Cerebellar nuclear complex (tissue), 1 donor: ENCODE results near the gene TLR8.
"Not testable (repeated sequence)": the region's sequence is repeated elsewhere in the genome, so short reads cannot be mapped to it uniquely, and the experiment has no call there.

Experiments used
- DNase-seq, 2 experiments: peaks; one replicate each; lab custom pipeline; 2025; lab: John Stamatoyannopoulos, UW

The TLR8 gene

DNA sequence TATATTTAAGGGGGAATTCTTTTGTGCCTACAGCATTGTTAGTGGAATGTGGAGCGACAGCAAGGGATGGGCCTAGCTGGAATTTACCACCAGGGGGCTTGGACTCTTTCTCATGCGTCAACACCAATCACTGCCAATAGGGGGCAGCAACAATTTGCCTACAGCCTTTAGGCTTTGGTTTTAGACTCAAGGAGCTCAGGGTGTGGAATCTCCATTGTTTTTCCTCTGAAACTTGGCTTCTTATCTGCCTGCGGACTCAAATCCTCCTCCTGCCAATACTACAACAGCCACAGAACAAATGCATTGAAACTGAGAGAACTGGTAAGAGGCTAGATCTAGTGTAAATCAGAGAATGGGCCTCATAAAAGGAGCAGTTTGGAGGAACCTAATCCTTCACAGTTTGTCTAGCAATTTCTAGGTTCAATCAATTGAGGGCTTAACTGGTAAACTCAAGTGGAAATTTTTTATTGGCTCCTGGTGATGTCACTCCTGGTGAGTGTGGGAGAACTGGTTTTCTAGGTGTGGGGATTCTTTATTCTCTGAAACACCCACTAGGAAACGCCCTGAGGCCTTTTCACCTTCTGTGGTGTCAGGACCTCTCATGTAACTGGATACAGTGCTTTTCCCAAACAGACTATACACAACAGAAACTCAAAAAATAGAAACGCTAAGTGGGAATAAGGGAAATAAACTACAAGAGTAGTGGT lies 40.6 kb downstream of the TLR8 start:
- DNase-seq: peak in 1 of 2 experiments; percentile 0

- DNase-seq: no peak
Observed at GRCh38 chrX:12947545-12948235, 41.3 kb downstream of the TLR8 start.

DNA sequence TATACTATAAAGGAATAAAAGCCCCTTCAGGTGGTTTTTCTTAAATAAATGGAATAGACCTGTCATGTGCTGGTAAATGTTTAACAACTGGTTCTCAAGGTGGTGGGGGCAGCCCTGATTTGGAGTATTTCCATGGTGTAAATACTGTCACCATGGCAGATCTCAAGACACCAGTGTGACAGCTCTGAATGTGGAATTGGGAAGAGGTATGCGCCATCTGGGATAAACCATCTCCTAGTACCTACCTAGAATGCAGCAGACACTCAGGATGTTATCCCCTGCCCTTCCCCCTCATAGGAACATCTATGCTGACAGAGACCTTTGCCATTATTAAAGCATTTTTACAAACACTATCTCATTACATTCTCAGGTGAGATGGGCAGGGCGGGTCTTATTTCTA lies 42.1 kb downstream of the TLR8 start:
- DNase-seq: no peak

- no peak for DNase-seq
Observed at GRCh38 chrX:12949205-12949926, 42.9 kb downstream of the TLR8 start.

- DNase-seq: no peak
Observed at GRCh38 chrX:12949927-12950656, 43.7 kb downstream of the TLR8 start.

GRCh38 chrX:12950851-12951594 lies 44.6 kb downstream of the TLR8 start:
- DNase-seq: no peak

DNA sequence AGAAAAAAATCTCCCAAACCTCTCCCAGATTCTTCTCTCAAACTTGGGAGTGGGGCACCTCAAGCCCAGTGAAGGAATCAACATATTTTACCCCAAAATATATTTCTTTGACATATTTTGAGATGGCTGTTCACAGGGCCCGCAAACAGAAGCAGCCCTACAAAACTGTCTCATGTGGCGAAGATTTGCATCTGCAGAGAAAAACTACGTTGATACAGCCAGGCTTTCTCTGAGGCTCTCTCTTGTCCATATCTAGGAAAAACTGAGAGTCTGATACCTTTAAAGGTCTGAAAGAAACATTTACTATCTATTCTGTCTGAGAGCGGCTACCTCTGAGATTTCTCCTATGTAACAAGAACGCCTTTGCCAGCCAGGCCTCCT lies 45.2 kb downstream of the TLR8 start:
- no peak for DNase-seq

GRCh38 chrX:12953420-12953819 lies 47.0 kb downstream of the TLR8 start:
- DNase-seq: no peak

DNA sequence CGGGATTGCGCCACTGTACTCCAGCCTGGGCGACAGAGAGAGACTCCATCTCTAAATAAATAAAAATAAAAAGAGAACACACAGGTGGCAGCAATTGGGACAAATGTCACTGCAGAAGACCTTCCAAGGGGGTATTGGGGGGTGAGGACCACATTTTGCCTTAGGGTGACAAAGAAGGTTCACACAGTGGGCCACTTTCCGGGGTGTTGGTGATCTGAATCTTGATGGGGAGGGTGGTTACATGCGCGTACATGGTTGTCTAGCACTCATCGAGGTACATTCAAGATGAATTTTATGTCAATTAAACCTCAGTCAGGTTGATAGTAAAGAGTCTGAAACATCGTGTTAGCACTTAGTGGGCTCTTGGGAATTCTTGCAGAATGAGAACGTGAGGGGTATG lies 48.0 kb downstream of the TLR8 start:
- no peak for DNase-seq

GRCh38 chrX:12954981-12955380 lies 48.6 kb downstream of the TLR8 start:
- no peak for DNase-seq

GRCh38 chrX:12955882-12956703 lies 49.7 kb downstream of the TLR8 start:
- no peak for DNase-seq

- DNase-seq: no peak
Observed at GRCh38 chrX:12956704-12957534, 50.5 kb downstream of the TLR8 start.

DNA sequence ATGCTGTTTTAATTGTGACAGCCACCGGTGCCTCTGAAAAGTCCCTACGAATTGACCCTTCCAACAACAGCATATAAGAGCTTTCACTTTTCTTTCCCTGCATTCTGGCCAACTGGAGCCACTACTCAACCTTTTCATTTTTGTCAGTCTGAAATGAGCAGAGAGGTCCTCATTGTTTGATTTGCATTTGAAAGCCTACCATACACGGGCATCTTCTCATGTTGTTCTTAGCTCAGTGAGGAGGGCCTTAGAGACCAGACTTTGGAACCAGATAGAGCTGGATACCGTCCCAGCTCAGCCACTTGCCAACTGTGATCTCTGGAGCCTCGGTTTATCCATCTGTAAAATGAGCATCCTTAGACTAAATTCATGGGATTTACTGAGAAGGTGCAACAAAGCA lies 51.6 kb downstream of the TLR8 start:
- no peak for DNase-seq

GRCh38 chrX:12958461-12958860 lies 52.0 kb downstream of the TLR8 start:
- no peak for DNase-seq

DNA sequence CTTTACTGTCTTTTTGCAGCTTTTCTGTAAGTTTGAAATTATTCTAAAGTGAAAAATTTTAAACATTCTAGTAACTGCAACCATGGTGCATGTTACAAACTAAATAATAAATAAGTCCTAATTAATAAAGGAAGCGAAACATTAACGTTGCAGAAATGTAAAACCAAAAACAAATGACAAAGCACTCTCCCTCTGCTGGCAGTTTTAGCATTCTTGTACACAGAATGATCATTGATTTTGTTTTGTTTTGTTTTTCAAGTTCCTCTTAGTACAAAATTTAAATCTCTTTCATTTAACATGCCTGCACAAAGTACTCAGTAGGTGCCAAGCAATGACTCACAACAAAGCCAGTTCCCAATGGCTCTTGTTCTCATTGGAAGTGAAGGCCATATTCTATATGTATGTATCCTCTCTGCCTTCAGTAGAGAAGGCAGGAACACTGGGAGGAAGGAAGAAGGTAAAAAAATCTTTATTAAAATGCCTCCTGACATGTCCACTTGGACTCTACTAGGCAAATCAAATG lies 54.8 kb downstream of the TLR8 start:
- DNase-seq: no peak

- no peak for DNase-seq
Observed at GRCh38 chrX:12962041-12962504, 55.7 kb downstream of the TLR8 start.

DNA sequence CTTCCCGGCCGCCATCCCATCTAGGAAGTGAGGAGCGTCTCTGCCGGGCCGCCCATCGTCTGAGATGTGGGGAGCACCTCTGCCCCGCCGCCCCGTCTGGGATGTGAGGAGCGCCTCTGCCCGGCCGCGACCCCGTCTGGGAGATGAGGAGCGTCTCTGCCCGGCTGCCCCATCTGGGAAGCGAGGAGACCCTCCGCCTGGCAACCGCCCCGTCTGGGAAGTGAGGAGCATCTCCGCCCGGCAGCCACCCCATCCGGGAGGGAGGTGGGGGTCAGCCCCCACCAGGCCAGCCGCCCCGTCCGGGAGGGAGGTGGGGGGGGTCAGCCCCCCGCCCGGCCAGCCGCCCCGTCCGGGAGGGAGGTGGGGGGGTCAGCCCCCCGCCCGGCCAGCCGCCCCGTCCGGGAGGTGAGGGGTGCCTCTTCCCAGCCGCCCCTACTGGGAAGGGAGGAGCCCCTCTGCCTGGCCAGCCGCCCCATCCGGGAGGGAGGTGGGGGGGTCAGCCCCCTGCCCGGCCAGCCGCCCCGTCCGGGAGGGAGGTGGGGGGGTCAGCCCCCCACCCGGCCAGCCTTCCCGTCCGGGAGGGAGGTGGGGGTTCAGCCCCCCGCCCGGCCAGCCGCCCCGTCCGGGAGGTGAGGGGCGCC lies 56.9 kb downstream of the TLR8 start:
- DNase-seq: not testable (repeated sequence)

- no peak for DNase-seq
Observed at GRCh38 chrX:12965131-12965940, 58.9 kb downstream of the TLR8 start.
